Astrocyte (in vitro differentiated cells and primary cell): ENCODE measurements around the gene SDC4. TPM values are rescaled to one million over a fixed set of nuclear protein-coding genes. Genes with fewer than 3 reads are reported as not detected.

ENCODE experiments used
- DNase-seq: peaks from one replicate; pipeline ENCODE4 v3.0.0-alpha.2; 2010; ENCODE audit warnings: low read depth
- FAIRE-seq: peaks from 2 replicates; lab custom pipeline; 2011; peaks lifted over from hg19 to GRCh38; lab: Jason Lieb, UNC
- H2AFZ ChIP-seq: 2 replicates; pipeline ENCODE4 v1.6.0; 2012; ENCODE audit warnings: low read depth, low read length, inconsistent platforms
- H3K27ac ChIP-seq: 2 replicates; pipeline ENCODE4 v1.5.1; 2011; ENCODE audit warnings: low read depth, low read length, inconsistent platforms
- H3K27me3 ChIP-seq: 2 replicates; pipeline ENCODE4 v1.6.0; 2011; ENCODE audit warnings: low read length, inconsistent platforms; ENCODE audit not compliant: insufficient read depth
- H3K36me3 ChIP-seq: 2 replicates; pipeline ENCODE4 v1.5.1; 2011; ENCODE audit warnings: low read length, inconsistent platforms; ENCODE audit not compliant: insufficient read depth
- H3K4me1 ChIP-seq: 2 replicates; pipeline ENCODE4 v1.5.1; 2011; ENCODE audit warnings: low read length, inconsistent platforms; ENCODE audit not compliant: insufficient read depth
- H3K4me2 ChIP-seq: 2 replicates; pipeline ENCODE4 v1.6.0; 2012; ENCODE audit warnings: low read length, inconsistent platforms
- H3K4me3 ChIP-seq: 2 replicates; pipeline ENCODE4 v1.5.1; 2011; ENCODE audit warnings: low read depth, mild to moderate bottlenecking, low read length, inconsistent platforms; ENCODE audit not compliant: insufficient read depth
- H3K79me2 ChIP-seq: 2 replicates; pipeline ENCODE4 v1.6.0; 2012; ENCODE audit warnings: mild to moderate bottlenecking, low read length, inconsistent platforms; ENCODE audit not compliant: insufficient read depth
- H3K9ac ChIP-seq: 2 replicates; pipeline ENCODE4 v1.6.0; 2012; ENCODE audit warnings: mild to moderate bottlenecking, low read length, inconsistent platforms
- H3K9me3 ChIP-seq: 2 replicates; pipeline ENCODE4 v1.5.1; 2012; ENCODE audit warnings: low read depth, mild to moderate bottlenecking, low read length, inconsistent platforms; ENCODE audit not compliant: insufficient read depth
- H4K20me1 ChIP-seq: 2 replicates; pipeline ENCODE4 v1.6.0; 2012; ENCODE audit warnings: low read length, inconsistent platforms; ENCODE audit not compliant: insufficient read depth
- H3K27ac Mint-ChIP-seq: one replicate; pipeline ENCODE4 v1.8.0; 2021; ENCODE audit warnings: mild to moderate bottlenecking, mixed read lengths; ENCODE audit not compliant: unreplicated experiment
- H3K27me3 Mint-ChIP-seq: one replicate; pipeline ENCODE4 v1.8.0; 2021; ENCODE audit warnings: low read depth, mixed read lengths; ENCODE audit not compliant: unreplicated experiment
- H3K36me3 Mint-ChIP-seq: one replicate; pipeline ENCODE4 v1.8.0; 2021; ENCODE audit warnings: low read depth, mixed read lengths; ENCODE audit not compliant: unreplicated experiment
- H3K4me1 Mint-ChIP-seq: one replicate; pipeline ENCODE4 v1.8.0; 2021; ENCODE audit warnings: low read depth, mixed read lengths; ENCODE audit not compliant: unreplicated experiment
- H3K4me3 Mint-ChIP-seq: one replicate; pipeline ENCODE4 v1.8.0; 2021; ENCODE audit warnings: mild to moderate bottlenecking, moderate library complexity, mixed read lengths; ENCODE audit not compliant: unreplicated experiment
- H3K9me3 Mint-ChIP-seq: one replicate; pipeline ENCODE4 v1.8.0; 2021; ENCODE audit warnings: mild to moderate bottlenecking, mixed read lengths; ENCODE audit not compliant: unreplicated experiment
- EZH2 ChIP-seq: IDR thresholded peaks from 2 replicates; pipeline ENCODE4 v1.6.1; 2012; ENCODE audit warnings: mild to moderate bottlenecking, low read length, inconsistent platforms; ENCODE audit not compliant: insufficient read depth
- total RNA-seq: library from RNA; stranded (reverse); gene quantifications from 2 replicates; pipeline ENCODE4 v1.2.1, GENCODE V29; 2021
- TF ChIP-seq, protein P1 (sequence below): IDR thresholded peaks from 2 replicates; pipeline ENCODE4 v1.5.1; 2011; ENCODE audit warnings: low read depth, mild to moderate bottlenecking, inconsistent platforms, low read length, moderate library complexity; ENCODE audit not compliant: insufficient read depth

SDC4 gene
- total RNA-seq, 1 donor from 2014 or later = 135 TPM

DNA sequence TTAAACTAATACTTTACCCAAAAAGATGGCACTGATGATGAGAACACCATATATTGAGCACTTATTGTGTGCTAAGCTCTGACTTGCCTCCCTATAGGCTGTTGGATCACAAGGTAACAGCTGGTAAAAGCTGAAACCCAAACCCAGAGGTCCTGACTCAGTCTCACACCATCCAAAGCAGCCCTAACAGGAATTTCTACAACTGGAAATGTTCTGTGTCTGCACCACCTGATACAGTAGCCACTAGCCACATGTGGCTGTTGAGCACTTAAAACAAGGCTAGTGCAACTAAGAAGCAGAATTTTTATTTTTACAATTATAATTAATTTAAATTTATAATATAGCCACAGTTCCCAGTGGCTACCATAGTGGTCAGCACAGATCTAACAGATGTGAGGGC is 24.5 kb downstream of the SDC4 start:
- Histone ChIP-seq H3K27ac (no peak overlapping the region), H3K4me2 (no peak overlapping the region), H3K36me3 (peaks cover 31% of the 10 kb centered on the region), H3K9me3 (no peaks in the 10 kb centered on the region), H3K4me1 (no peaks in the 10 kb centered on the region), H3K9ac (no peak overlapping the region), H3K27me3 (no peaks in the 10 kb centered on the region), H4K20me1 (peaks cover 31% of the 10 kb centered on the region), H3K4me3 (no peak overlapping the region), H3K79me2 (peaks cover 3% of the 10 kb centered on the region), H2AFZ (no peak overlapping the region)
- no peak overlapping the region for H3K4me3 Mint-ChIP-seq
- DNase-seq (no peak), FAIRE-seq (no peak)
- TF ChIP-seq, protein P1, sequence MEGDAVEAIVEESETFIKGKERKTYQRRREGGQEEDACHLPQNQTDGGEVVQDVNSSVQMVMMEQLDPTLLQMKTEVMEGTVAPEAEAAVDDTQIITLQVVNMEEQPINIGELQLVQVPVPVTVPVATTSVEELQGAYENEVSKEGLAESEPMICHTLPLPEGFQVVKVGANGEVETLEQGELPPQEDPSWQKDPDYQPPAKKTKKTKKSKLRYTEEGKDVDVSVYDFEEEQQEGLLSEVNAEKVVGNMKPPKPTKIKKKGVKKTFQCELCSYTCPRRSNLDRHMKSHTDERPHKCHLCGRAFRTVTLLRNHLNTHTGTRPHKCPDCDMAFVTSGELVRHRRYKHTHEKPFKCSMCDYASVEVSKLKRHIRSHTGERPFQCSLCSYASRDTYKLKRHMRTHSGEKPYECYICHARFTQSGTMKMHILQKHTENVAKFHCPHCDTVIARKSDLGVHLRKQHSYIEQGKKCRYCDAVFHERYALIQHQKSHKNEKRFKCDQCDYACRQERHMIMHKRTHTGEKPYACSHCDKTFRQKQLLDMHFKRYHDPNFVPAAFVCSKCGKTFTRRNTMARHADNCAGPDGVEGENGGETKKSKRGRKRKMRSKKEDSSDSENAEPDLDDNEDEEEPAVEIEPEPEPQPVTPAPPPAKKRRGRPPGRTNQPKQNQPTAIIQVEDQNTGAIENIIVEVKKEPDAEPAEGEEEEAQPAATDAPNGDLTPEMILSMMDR = no peak
- no peak for TF ChIP-seq EZH2
- peaks cover 14% of the 10 kb centered on the region for H3K36me3 Mint-ChIP-seq
- H3K27ac Mint-ChIP-seq = no peak overlapping the region
- H3K27me3 Mint-ChIP-seq = no peaks in the 10 kb centered on the region
- H3K4me1 Mint-ChIP-seq = peaks cover 8% of the 10 kb centered on the region
- no peaks in the 10 kb centered on the region for H3K9me3 Mint-ChIP-seq

DNA sequence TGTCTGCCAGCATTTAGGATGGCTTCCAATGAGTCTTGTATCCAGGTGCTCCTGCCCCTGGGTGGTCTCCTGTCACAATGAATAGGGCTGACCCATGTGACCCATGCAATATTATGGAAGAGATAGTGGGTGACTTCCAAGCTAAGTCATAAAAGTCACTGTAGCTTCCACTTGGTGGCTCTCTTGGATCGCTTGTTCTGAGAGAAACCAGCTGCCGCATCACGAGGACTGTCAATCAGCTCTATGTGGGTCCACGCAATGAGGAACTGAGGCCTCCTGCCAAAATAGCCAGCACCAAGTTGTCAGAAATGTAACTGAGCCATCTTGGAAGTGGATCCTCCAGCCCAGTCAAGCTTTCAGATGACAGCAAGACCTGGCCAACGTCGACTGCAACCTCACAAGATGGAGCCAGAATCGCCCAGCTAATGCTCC is 25.3 kb downstream of the SDC4 start:
- no peak overlapping the region for H3K4me3 Mint-ChIP-seq
- no peaks in the 10 kb centered on the region for H3K9me3 Mint-ChIP-seq
- Histone ChIP-seq H3K9me3 (no peaks in the 10 kb centered on the region), H2AFZ (no peak overlapping the region), H3K36me3 (peaks cover 23% of the 10 kb centered on the region), H3K4me2 (no peak overlapping the region), H3K4me3 (no peak overlapping the region), H3K79me2 (no peaks in the 10 kb centered on the region), H3K27me3 (peaks cover 2% of the 10 kb centered on the region), H3K27ac (no peak overlapping the region), H3K9ac (no peak overlapping the region), H4K20me1 (peaks cover 23% of the 10 kb centered on the region), H3K4me1 (no peaks in the 10 kb centered on the region)
- peaks cover 8% of the 10 kb centered on the region for H3K4me1 Mint-ChIP-seq
- no peak overlapping the region for H3K27ac Mint-ChIP-seq
- FAIRE-seq (no peak), DNase-seq (no peak)
- H3K27me3 Mint-ChIP-seq = peaks cover 3% of the 10 kb centered on the region
- peaks cover 11% of the 10 kb centered on the region for H3K36me3 Mint-ChIP-seq
- TF ChIP-seq EZH2 = no peak
- TF ChIP-seq, protein P1 = peak; percentile 5

GRCh38 chr20:45320948-45321595 is 27.2 kb downstream of the SDC4 start:
- no peak overlapping the region for H3K4me2 ChIP-seq
- FAIRE-seq (no peak), DNase-seq (no peak)
- H3K9ac ChIP-seq = no peak overlapping the region
- H3K9me3 ChIP-seq = no peaks in the 10 kb centered on the region
- no peak for TF ChIP-seq EZH2
- TF ChIP-seq, protein P1 = no peak
- peaks cover 8% of the 10 kb centered on the region for H3K4me1 Mint-ChIP-seq
- no peaks in the 10 kb centered on the region for H3K4me1 ChIP-seq
- H4K20me1 ChIP-seq = peaks cover 8% of the 10 kb centered on the region
- H3K9me3 Mint-ChIP-seq = no peaks in the 10 kb centered on the region
- peaks cover 4% of the 10 kb centered on the region for H3K36me3 Mint-ChIP-seq
- H3K27ac ChIP-seq = no peak overlapping the region
- H3K4me3 Mint-ChIP-seq = no peak overlapping the region
- no peaks in the 10 kb centered on the region for H3K79me2 ChIP-seq
- peaks cover 9% of the 10 kb centered on the region for H3K36me3 ChIP-seq
- H3K27me3 Mint-ChIP-seq = peaks cover 9% of the 10 kb centered on the region
- H2AFZ ChIP-seq = no peak overlapping the region
- H3K4me3 ChIP-seq = no peak overlapping the region
- H3K27me3 ChIP-seq = peaks cover 13% of the 10 kb centered on the region
- no peak overlapping the region for H3K27ac Mint-ChIP-seq
